ENCODE results near the gene TPRA1. TPM values are rescaled to one million over a fixed set of nuclear protein-coding genes. Genes with fewer than 3 reads are reported as not detected.
A peak's percentile ranks its signal among the peaks of the same experiment; 100 is the strongest.

Gene TPRA1
- polyA plus RNA-seq, 10 donors: 16.2 to 26.7 (median 20.3) TPM

DNA sequence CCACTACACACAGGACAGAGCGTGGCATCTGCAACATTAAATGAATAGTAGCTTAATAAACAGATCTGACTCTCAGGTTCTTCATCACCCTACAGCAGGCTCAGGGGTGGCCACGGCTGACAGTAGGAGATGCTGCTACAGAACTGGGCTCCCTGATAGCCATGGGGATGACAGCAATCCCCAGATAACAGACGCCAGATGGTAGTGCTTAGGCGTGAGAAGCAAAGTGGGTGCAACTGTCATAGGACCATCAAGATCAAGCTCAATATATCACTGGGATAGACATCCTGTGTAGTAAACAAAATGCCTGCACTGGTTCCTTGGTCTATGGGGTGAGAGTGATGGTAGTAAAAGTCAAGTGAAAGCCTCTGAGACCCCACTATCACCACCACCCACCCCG is 2.6 kb upstream of the TPRA1 start:
- DNase-seq: no peak

DNA sequence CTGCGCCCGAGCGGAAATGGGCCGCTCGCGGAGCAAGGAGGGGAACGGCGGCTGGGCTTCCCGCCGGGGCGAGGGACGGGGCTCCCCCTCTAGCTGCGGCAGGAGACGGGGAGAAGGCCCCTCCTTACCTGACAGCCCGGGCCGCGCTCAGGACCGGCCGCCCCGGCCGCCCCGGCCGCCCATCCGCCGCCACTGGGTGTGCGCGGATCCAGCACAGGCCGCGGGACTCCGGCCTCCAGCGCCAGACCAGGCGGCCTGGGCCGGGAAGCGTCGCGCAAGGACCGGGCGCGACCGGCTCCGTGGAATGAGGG is 296 bp downstream of the TPRA1 start:
- DNase-seq: no peak

DNA sequence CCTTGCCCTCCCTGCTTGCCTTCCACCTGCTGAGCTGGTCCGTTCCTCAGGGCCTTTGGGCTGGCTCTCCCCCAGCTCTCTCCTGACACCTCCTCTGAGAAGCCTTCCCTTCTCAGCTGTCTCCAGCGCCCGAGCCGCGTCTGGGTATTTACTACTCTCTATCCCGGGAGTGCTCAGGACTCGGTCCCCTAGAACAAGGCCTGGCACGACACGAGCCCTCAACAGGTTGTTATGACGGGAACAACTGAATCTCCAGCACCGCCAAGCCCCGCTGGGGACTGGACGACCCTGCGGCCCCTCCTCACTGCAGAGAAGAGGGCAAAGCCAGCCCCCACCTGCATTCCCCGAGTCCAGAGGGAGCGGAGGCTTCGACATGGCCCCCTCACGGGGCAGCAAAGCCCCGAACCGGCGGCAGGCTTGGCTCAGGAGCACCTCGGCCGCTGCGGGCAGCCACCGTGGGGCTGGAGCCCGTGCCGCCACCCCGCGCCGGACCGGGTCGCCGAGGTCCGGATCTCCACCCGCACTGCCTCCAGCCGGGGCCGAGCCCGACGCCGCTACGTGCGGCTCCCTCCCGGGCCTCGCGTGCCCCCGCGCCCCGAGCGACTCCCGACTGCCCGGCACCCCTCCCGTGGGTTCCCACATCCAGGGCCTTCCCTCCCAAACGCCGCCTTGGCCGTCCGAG is 792 bp downstream of the TPRA1 start:
- DNase-seq: no peak

GRCh38 chr3:127588806-127589577 is 1.5 kb downstream of the TPRA1 start:
- DNase-seq: no peak

GRCh38 chr3:127587876-127588275 is 2.7 kb downstream of the TPRA1 start:
- DNase-seq: no peak

GRCh38 chr3:127585813-127586413 is 4.6 kb downstream of the TPRA1 start:
- no peak for DNase-seq

DNA sequence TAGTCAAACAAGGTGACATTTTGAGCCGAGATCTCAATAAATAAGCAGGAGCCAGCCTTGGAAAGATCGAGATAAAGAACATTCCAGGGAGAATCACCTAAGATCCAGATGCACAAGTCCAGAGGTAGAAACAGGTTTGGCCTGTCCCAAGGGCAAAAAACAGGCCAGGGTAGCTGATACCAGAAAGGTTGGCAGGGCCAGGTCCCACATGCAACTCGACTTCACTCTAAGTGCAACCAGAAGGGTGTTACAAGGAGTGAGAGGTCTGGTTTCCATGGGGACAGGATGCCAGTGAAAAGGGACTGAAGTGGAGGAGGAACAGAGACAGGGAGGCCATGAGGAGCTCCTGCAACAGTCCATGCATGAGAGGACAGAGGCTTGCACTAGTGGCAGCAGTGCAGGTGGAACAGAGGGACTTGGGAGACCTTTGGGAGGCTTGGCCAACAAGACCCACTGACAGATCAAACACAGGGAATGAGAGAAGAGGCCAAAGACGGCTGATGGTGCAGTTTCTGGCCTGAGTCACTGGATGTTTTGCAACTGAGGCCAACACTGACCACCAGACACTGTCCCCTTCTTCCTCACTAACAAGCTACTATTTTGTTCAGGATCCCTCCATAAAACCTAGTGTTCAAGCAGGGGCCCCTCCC is 5.2 kb downstream of the TPRA1 start:
- DNase-seq: no peak

DNA sequence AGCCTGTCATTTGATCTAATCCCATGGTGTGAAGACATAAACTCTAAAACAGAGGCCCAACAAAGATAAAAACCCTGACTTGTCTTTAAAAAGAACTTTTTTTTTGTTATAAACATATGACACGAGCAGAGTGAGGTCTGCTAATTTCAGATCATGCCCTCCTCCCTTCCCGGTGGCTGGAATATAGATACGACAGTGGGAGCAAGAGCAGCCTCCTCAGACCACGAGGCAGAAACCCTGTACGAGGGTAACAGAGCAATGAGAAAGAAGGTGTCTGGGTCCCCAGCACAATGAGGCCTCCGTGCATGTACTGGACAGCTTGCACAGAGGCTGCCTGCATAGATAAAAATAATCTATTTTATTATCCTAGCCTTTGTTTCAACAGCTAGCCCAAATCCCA is 5.8 kb downstream of the TPRA1 start:
- no peak for DNase-seq

GRCh38 chr3:127580327-127581060 is 10.0 kb downstream of the TPRA1 start:
- no peak for DNase-seq

GRCh38 chr3:127578802-127579201 is 11.7 kb downstream of the TPRA1 start:
- no peak for DNase-seq

DNA sequence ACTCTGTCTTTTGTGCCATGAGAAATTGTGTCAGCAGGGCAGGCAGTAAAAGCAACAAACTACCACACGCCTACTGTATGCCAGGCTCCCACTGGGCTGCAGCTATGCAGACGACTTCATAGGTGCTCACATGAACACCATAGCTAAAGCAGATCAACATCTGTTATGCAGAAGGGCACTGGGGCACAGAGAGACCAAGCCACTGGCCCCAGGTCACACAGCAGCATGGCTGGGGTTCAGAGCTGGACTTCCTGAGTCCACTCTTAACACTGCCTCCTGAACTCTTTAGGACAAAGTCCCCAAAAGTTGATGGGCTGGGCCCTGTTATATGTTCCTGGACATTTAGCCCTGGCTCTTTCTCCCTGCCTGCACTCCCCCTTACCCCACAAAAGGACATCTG is 12.4 kb downstream of the TPRA1 start:
- no peak for DNase-seq

DNA sequence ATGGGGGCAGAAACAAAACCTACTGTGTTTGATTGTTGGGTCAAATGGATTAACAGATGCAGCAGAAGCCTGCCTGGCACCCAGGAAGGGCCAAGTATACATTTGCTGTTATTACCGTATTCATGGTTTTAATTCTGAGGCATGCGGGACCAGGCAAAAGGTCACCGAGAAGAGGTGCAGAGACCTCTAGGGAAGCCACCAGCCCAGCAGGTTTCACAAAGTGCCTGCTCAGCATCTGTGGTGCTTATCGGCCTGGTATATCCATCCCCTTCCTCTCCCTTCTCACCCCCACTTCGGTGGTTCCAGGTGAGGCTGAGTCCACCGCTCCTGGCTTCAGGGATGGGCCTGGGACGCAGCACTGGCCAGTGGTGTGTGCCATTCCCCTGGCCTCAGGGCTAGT is 13.1 kb downstream of the TPRA1 start:
- no peak for DNase-seq

DNA sequence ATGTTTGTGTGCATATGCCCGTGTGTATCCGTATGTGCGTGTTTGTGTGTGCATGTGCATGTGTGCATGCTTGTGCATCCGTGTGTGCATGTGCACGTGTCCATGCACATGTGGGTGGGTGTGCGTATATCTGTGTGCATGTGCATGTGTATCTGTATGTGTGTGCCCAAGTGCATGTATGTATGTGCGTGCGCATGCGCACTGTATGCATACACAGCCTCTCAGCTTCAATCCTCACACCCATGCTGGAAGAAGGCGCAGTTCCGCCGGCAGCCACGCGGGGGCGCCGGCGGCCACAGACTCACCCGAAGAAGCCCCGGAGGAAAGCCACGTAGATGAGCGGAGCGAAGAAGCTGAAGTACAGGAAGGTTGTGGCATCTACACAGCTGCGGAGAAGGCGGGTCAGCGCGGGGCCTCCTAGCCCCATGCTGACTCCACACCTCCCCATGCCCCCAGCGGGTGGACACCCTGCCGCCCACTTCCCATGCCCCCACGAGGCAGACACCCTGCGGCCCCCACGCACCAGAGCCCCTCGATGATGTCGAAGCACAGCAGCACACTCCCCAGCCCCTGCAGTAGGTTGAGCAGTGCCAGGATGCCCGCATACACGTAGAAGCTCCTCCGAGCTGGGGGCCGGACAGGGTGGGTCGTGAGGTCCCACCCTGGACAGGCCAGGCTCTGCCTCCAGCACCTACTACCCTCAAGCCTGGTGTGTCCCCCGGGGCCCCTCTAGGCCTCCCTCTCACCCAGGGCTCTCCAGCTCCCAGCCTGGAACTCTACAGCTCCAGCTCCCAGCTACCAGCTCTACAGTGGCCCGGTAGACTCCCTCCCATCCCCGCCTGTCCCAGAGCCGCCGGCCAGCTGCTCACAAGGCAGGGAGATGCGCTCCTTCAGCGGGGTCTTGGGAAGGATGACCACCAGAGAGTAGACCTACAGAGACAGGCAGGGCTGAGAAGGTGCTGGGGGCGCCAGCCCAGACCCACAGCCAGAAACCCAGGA is 15.4 kb downstream of the TPRA1 start:
- DNase-seq: peak; percentile 89 to 96 (median 94)

- no peak for DNase-seq
These were observed 16.6 kb downstream of the TPRA1 start for GRCh38 chr3:127573912-127574311.

DNA sequence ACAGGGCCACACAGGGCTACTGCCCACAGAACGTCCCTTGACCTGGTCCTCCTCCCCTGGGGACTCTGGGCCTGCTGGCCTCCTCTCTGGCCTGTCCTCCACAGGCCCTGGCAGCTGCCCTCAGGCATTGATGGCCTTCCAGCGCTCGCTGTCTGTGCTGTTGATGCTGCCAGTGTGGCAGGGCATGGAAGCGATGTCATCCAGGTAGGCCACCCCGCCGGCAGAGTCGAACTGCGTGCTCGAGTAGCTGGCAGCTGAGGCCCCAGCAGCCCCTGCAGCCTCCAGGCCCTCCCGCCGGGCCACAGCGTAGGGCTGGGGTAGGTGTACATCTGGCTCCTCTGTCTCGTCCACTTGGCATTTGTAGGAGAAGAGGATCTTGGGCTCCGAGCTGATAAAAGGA is 17.1 kb downstream of the TPRA1 start:
- no peak for DNase-seq

GRCh38 chr3:127572735-127573134 is 17.8 kb downstream of the TPRA1 start:
- no peak for DNase-seq

GRCh38 chr3:127572186-127572585 is 18.3 kb downstream of the TPRA1 start:
- no peak for DNase-seq

DNA sequence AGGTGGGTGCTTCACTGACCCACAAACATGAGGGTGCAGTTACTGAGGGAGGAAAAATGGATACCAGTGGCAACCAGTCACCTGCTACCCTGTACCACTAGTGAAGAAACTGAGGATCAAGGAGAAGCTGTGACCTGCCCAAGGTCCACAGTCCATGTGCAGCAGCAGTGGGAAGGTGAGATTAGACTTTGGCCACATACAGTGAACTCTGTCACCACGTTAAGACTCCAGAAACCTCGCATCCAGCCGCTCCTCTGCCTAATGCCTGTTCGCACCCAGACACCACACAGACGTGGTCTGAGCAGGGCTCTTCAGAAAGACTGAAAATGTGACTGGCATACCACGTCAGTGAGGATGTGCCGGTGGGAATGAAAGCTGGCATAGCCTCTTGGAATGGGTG is 20.0 kb downstream of the TPRA1 start:
- DNase-seq: no peak

DNA sequence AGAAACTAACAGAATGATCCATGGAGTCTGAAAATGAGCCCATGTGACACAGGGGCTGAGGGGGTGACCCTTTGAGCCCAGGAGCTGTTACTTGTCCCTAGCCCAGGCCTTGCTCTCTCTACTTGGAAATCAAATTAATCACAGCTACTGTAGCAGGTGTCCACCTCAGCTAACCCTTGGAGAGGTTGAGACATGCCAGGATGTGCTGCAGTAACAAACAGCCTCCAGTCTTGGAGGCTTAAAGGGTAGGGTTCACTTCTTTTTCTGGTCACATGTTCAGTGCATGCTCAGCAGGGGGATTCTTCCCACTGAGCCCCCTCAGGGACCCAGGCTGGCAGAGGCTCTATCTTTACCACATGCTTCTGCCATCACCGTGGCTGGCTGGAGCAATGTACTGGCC is 21.4 kb downstream of the TPRA1 start:
- DNase-seq: no peak

- no peak for DNase-seq
These were observed 21.9 kb downstream of the TPRA1 start for GRCh38 chr3:127568586-127568985.

DNA sequence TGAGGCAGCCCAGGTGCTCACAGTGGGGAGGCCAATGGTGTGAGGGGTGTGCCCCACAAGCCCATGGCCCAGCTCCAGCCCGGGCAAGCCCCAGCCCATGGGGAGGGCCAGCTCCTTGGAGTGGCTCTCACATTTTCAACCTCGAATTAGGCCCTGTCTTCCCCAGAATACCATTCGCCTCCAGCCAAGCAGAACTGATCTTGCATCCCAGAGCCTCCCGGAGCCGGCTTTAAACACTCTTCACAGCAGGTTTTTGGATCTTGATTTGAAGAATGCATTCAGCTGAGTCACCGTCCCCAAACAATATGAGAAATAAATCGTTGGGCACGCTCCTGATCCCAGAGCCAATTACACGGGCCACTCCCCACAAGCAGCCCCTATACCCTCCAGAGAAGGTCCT is 23.7 kb downstream of the TPRA1 start:
- no peak for DNase-seq

All from muscle of back (tissue), 11 donors.